ENCODE data around the gene SCGB1D1. TPM values are rescaled to one million over a fixed set of nuclear protein-coding genes. Genes with fewer than 3 reads are reported as not detected.
A peak's percentile ranks its signal among the peaks of the same experiment; 100 is the strongest.

Gene SCGB1D1
- total and polyA plus RNA-seq, 2 experiments from 2014 or later, result not detected

DNA sequence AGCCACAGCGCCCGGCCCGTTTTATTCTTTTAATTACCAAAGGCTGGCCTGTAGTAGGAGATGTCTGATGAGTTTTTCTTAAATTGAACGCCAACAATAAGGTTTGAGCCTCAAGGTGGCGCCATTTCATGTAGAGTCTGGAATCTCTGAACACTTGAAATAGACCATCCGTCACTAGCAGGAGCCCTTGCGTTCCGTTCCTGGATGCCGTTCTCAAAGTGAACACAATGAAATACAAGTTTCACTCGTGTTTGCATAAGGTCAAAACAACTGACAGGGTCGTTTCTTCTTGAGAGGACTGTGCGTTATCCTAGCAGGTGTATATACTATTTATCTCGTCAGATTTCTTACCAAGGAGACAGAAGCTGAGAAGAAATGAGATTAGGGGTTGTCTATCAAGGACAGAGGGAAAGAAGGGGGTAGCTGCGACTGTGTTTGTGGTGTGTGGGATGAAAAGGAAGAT lies 18.7 kb upstream of the SCGB1D1 start:
- H3K79me2 ChIP-seq (ENCODE audit: insufficient read depth), result no peaks in the 10 kb centered on the region
- WGBS, 2 experiments (ENCODE audit: low coverage in 1 of 2, low lambda C conversion rate in 2 of 2, missing lambda C conversion rate in 2 of 2), result 9 to 13% methylated on average over 14 of the region's 14 CpGs
- peak overlapping the region; percentile 59 for H2AFZ ChIP-seq
- in situ Hi-C loops (cut with MboI), result no loop called here
- H3F3A ChIP-seq (ENCODE audit: insufficient read depth), result no peaks in the 10 kb centered on the region
- no peaks in the 10 kb centered on the region for H4K20me1 ChIP-seq (ENCODE audit: insufficient read depth)
- no peaks in the 10 kb centered on the region for H3K9me3 ChIP-seq (ENCODE audit: low read depth)
- H3K27ac ChIP-seq, result no peak overlapping the region
- no peaks in the 10 kb centered on the region for H3K9me2 ChIP-seq (ENCODE audit: insufficient read depth)
- H3K36me3 ChIP-seq (ENCODE audit: low read depth), result no peaks in the 10 kb centered on the region
- no peak overlapping the region for H3K9ac ChIP-seq
- DNase-seq, result peak; percentile 79
- H3K27me3 ChIP-seq (replicated peaks; ENCODE audit: insufficient read depth), result peaks cover 26% of the 10 kb centered on the region
- H3K4me1 ChIP-seq (ENCODE audit: insufficient read depth), result no peaks in the 10 kb centered on the region
- no peak overlapping the region for H3K4me3 ChIP-seq
- H3K4me2 ChIP-seq (ENCODE audit: unreplicated experiment), result no peak overlapping the region
- TF ChIP-seq EZH2phosphoT487 (IDR thresholded peaks at IDR 0.05; ENCODE audit: insufficient read depth, low read depth), result no peak
- TF ChIP-seq EZH2 (IDR thresholded peaks at IDR 0.05; ENCODE audit: insufficient read depth, poor library complexity, severe bottlenecking), result no peak

DNA sequence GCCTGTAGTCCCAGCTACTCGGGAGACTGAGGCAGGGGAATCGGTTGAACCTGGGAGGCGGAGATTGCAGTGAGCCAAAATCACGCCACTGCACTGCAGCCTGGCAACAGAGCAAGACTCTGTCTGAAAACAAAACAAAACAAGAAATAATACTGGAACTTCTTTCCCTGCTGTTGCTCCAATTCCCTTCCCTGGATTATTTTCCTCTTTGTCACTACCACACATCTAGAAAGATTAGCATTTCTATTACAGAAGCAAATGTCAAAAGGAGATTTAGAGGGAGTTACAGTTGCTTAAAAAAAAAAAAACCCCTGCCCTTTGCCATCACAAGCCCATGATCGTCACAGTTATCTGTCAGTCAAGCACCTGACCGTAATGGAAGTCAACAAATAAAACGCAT lies 17.7 kb upstream of the SCGB1D1 start:
- Histone ChIP-seq H4K20me1 (ENCODE audit: insufficient read depth) (no peaks in the 10 kb centered on the region), H3K4me2 (ENCODE audit: unreplicated experiment) (no peak overlapping the region), H3K36me3 (ENCODE audit: low read depth) (no peaks in the 10 kb centered on the region), H3K27me3 (replicated peaks; ENCODE audit: insufficient read depth) (peaks cover 26% of the 10 kb centered on the region), H3K4me3 (no peak overlapping the region), H3K9me2 (ENCODE audit: insufficient read depth) (no peaks in the 10 kb centered on the region), H3K27ac (no peak overlapping the region), H3F3A (ENCODE audit: insufficient read depth) (no peaks in the 10 kb centered on the region), H2AFZ (no peak overlapping the region), H3K79me2 (ENCODE audit: insufficient read depth) (no peaks in the 10 kb centered on the region), H3K4me1 (ENCODE audit: insufficient read depth) (no peaks in the 10 kb centered on the region), H3K9ac (no peak overlapping the region), H3K9me3 (ENCODE audit: low read depth) (no peaks in the 10 kb centered on the region)
- no peak for DNase-seq
- in situ Hi-C loops (cut with MboI), result no loop called here
- WGBS, 2 experiments (ENCODE audit: low coverage in 1 of 2, low lambda C conversion rate in 2 of 2, missing lambda C conversion rate in 2 of 2), result 49 to 51% methylated on average over 7 of the region's 7 CpGs
- TF ChIP-seq EZH2phosphoT487 (IDR thresholded peaks at IDR 0.05; ENCODE audit: insufficient read depth, low read depth), result no peak
- no peak for TF ChIP-seq EZH2 (IDR thresholded peaks at IDR 0.05; ENCODE audit: insufficient read depth, poor library complexity, severe bottlenecking)

- Histone ChIP-seq H3K27ac (no peak overlapping the region), H4K20me1 (ENCODE audit: insufficient read depth) (no peaks in the 10 kb centered on the region), H3K4me2 (ENCODE audit: unreplicated experiment) (no peak overlapping the region), H3K4me3 (no peak overlapping the region), H2AFZ (no peak overlapping the region), H3K27me3 (replicated peaks; ENCODE audit: insufficient read depth) (peaks cover 36% of the 10 kb centered on the region), H3K9me2 (ENCODE audit: insufficient read depth) (no peaks in the 10 kb centered on the region), H3K79me2 (ENCODE audit: insufficient read depth) (no peaks in the 10 kb centered on the region), H3F3A (ENCODE audit: insufficient read depth) (no peaks in the 10 kb centered on the region), H3K4me1 (ENCODE audit: insufficient read depth) (no peaks in the 10 kb centered on the region), H3K36me3 (ENCODE audit: low read depth) (no peaks in the 10 kb centered on the region), H3K9ac (no peak overlapping the region), H3K9me3 (ENCODE audit: low read depth) (no peaks in the 10 kb centered on the region)
- no peak for DNase-seq
- TF ChIP-seq EZH2 (IDR thresholded peaks at IDR 0.05; ENCODE audit: insufficient read depth, poor library complexity, severe bottlenecking) (no peak), EZH2phosphoT487 (IDR thresholded peaks at IDR 0.05; ENCODE audit: insufficient read depth, low read depth) (no peak)
- 10 to 27% methylated on average over 3 of the region's 3 CpGs for WGBS, 2 experiments (ENCODE audit: low coverage in 1 of 2, low lambda C conversion rate in 2 of 2, missing lambda C conversion rate in 2 of 2)
- in situ Hi-C loops (cut with MboI), result no loop called here
Measured at GRCh38 chr11:62176766-62177165, 13.2 kb upstream of the SCGB1D1 start.

- H3K9me3 ChIP-seq (ENCODE audit: low read depth), result no peaks in the 10 kb centered on the region
- H3K9ac ChIP-seq, result no peak overlapping the region
- H3K4me1 ChIP-seq (ENCODE audit: insufficient read depth), result no peaks in the 10 kb centered on the region
- H2AFZ ChIP-seq, result no peak overlapping the region
- no peaks in the 10 kb centered on the region for H3K36me3 ChIP-seq (ENCODE audit: low read depth)
- H3K27me3 ChIP-seq (replicated peaks; ENCODE audit: insufficient read depth), result peaks cover 24% of the 10 kb centered on the region
- H3K79me2 ChIP-seq (ENCODE audit: insufficient read depth), result no peaks in the 10 kb centered on the region
- DNase-seq, result no peak
- no peak overlapping the region for H3K4me2 ChIP-seq (ENCODE audit: unreplicated experiment)
- in situ Hi-C loops (cut with MboI), result no loop called here
- WGBS, 2 experiments (ENCODE audit: low coverage in 1 of 2, low lambda C conversion rate in 2 of 2, missing lambda C conversion rate in 2 of 2), result 64 to 71% methylated on average over 5 of the region's 5 CpGs
- no peak overlapping the region for H3K27ac ChIP-seq
- H4K20me1 ChIP-seq (ENCODE audit: insufficient read depth), result no peaks in the 10 kb centered on the region
- no peak overlapping the region for H3K4me3 ChIP-seq
- no peaks in the 10 kb centered on the region for H3F3A ChIP-seq (ENCODE audit: insufficient read depth)
- TF ChIP-seq EZH2phosphoT487 (IDR thresholded peaks at IDR 0.05; ENCODE audit: insufficient read depth, low read depth) (no peak), EZH2 (IDR thresholded peaks at IDR 0.05; ENCODE audit: insufficient read depth, poor library complexity, severe bottlenecking) (no peak)
- H3K9me2 ChIP-seq (ENCODE audit: insufficient read depth), result no peaks in the 10 kb centered on the region
Measured at GRCh38 chr11:62179995-62180394, 10.0 kb upstream of the SCGB1D1 start.

- Histone ChIP-seq H3K79me2 (ENCODE audit: insufficient read depth) (no peaks in the 10 kb centered on the region), H3K9ac (no peak overlapping the region), H2AFZ (no peak overlapping the region), H3K27ac (no peak overlapping the region), H3K27me3 (replicated peaks; ENCODE audit: insufficient read depth) (peaks cover 24% of the 10 kb centered on the region), H3K4me1 (ENCODE audit: insufficient read depth) (no peaks in the 10 kb centered on the region), H3K4me3 (no peak overlapping the region), H3K4me2 (ENCODE audit: unreplicated experiment) (no peak overlapping the region), H3K36me3 (ENCODE audit: low read depth) (no peaks in the 10 kb centered on the region), H3K9me3 (ENCODE audit: low read depth) (no peaks in the 10 kb centered on the region), H3K9me2 (ENCODE audit: insufficient read depth) (no peaks in the 10 kb centered on the region), H3F3A (ENCODE audit: insufficient read depth) (no peaks in the 10 kb centered on the region), H4K20me1 (ENCODE audit: insufficient read depth) (no peaks in the 10 kb centered on the region)
- TF ChIP-seq EZH2 (IDR thresholded peaks at IDR 0.05; ENCODE audit: insufficient read depth, poor library complexity, severe bottlenecking), result no peak
- no peak for TF ChIP-seq EZH2phosphoT487 (IDR thresholded peaks at IDR 0.05; ENCODE audit: insufficient read depth, low read depth)
- no peak for DNase-seq
- WGBS, 2 experiments (ENCODE audit: low coverage in 1 of 2, low lambda C conversion rate in 2 of 2, missing lambda C conversion rate in 2 of 2), result 65% methylated on average over 2 of the region's 2 CpGs
- in situ Hi-C loops (cut with MboI), result no loop called here
Measured at GRCh38 chr11:62181097-62181496, 8.9 kb upstream of the SCGB1D1 start.
